Right atrium auricular region (tissue), 2 donors: ENCODE data around the gene JAKMIP3. TPM values are rescaled to one million over a fixed set of nuclear protein-coding genes. Genes with fewer than 3 reads are reported as not detected.

Experiments used
- DNase-seq: peaks from one replicate; pipeline ENCODE4 v3.0.0-alpha.2; 2019; ENCODE audit warnings: low spot score
- H3K27ac ChIP-seq, 2 donors: fragments of 200-600 bp; sonication (generic); 1 replicate in 1 of 2; 2 replicates in 1 of 2; pipeline ENCODE4 v1.5.1; 2016 to 2019
- H3K27me3 ChIP-seq, 2 donors: fragments of 200-600 bp; sonication (generic); one replicate each; pipeline versions ENCODE4 v1.5.1 to v1.6.0; 2017 to 2019
- H3K36me3 ChIP-seq: fragments of 200-600 bp; sonication (generic); one replicate; pipeline ENCODE4 v1.5.1; 2016
- H3K4me1 ChIP-seq, 2 donors: fragments of 200-600 bp; sonication (generic); one replicate each; pipeline versions ENCODE4 v1.5.1 to v1.6.0; 2017 to 2019
- H3K4me3 ChIP-seq, 2 donors: fragments of 200-600 bp; sonication (generic); 1 replicate in 1 of 2; 2 replicates in 1 of 2; pipeline ENCODE4 v1.5.1; 2017 to 2019; ENCODE audit warnings: mild to moderate bottlenecking in 1 of 2, moderate library complexity in 1 of 2
- H3K9me3 ChIP-seq, 2 donors: fragments of 200-600 bp; sonication (generic); one replicate each; pipeline ENCODE4 v1.5.1; 2019
- CTCF ChIP-seq, 2 donors: fragments of 200-600 bp; sonication (generic); IDR thresholded peaks; one replicate each; pipeline ENCODE4 v1.5.1; 2019; ENCODE audit warnings: antibody characterized with exemption in 2 of 2
- total RNA-seq, 2 donors: library from RNA; depleted of rRNA; stranded (reverse); fragments of >200 nt; gene quantifications; one replicate each; pipeline ENCODE4 v1.1.0, GENCODE V29; 2016

JAKMIP3 gene
- total RNA-seq, 2 donors from 2014 or later: 0.20 to 0.44 TPM

GRCh38 chr10:132055616-132056015 is 10.1 kb upstream of the JAKMIP3 start:
- no peak for TF ChIP-seq CTCF (IDR thresholded peaks at IDR 0.05)
- Histone ChIP-seq H3K27me3 (no peaks in the 10 kb centered on the region), H3K4me1 (no peaks in the 10 kb centered on the region), H3K9me3 (peaks cover 4 to 22% of the 10 kb centered on the region in 2 donors), H3K27ac (no peak overlapping the region), H3K4me3 (no peak overlapping the region), H3K36me3 (no peaks in the 10 kb centered on the region)
- DNase-seq: no peak

- H3K27me3 ChIP-seq: no peaks in the 10 kb centered on the region
- H3K27ac ChIP-seq: no peak overlapping the region
- no peak for DNase-seq
- peaks cover 4 to 16% of the 10 kb centered on the region in 2 donors for H3K9me3 ChIP-seq
- no peaks in the 10 kb centered on the region for H3K4me1 ChIP-seq
- no peak for TF ChIP-seq CTCF (IDR thresholded peaks at IDR 0.05)
- no peak overlapping the region for H3K4me3 ChIP-seq
- H3K36me3 ChIP-seq: no peaks in the 10 kb centered on the region
Measured at GRCh38 chr10:132056663-132057062, 9.1 kb upstream of the JAKMIP3 start.

GRCh38 chr10:132057191-132057681 is 8.5 kb upstream of the JAKMIP3 start:
- no peaks in the 10 kb centered on the region for H3K36me3 ChIP-seq
- no peak overlapping the region for H3K27ac ChIP-seq
- peaks cover 0 to 10% of the 10 kb centered on the region in 2 donors for H3K9me3 ChIP-seq
- no peak overlapping the region for H3K4me3 ChIP-seq
- no peak for TF ChIP-seq CTCF (IDR thresholded peaks at IDR 0.05)
- no peaks in the 10 kb centered on the region for H3K27me3 ChIP-seq
- no peaks in the 10 kb centered on the region for H3K4me1 ChIP-seq
- no peak for DNase-seq

- H3K4me3 ChIP-seq: no peak overlapping the region
- DNase-seq: no peak
- H3K4me1 ChIP-seq: no peaks in the 10 kb centered on the region
- no peaks in the 10 kb centered on the region for H3K27me3 ChIP-seq
- TF ChIP-seq CTCF (IDR thresholded peaks at IDR 0.05): no peak
- H3K27ac ChIP-seq: no peak overlapping the region
- no peaks in the 10 kb centered on the region for H3K36me3 ChIP-seq
- peaks cover 0 to under 1% of the 10 kb centered on the region in 2 donors for H3K9me3 ChIP-seq
Measured at GRCh38 chr10:132058111-132058745, 7.5 kb upstream of the JAKMIP3 start.

GRCh38 chr10:132058793-132059759 is 6.7 kb upstream of the JAKMIP3 start:
- H3K4me3 ChIP-seq: no peak overlapping the region
- no peak for DNase-seq
- no peaks in the 10 kb centered on the region for H3K4me1 ChIP-seq
- no peak overlapping the region for H3K27ac ChIP-seq
- no peaks in the 10 kb centered on the region for H3K36me3 ChIP-seq
- no peak for TF ChIP-seq CTCF (IDR thresholded peaks at IDR 0.05)
- H3K27me3 ChIP-seq: no peaks in the 10 kb centered on the region
- H3K9me3 ChIP-seq: no peaks in the 10 kb centered on the region
